Type B pancreatic cell (in vitro differentiated cells): ENCODE measurements around the gene MCTP1. TPM values are rescaled to one million over a fixed set of nuclear protein-coding genes. Genes with fewer than 3 reads are reported as not detected.

ENCODE experiments used
- DNase-seq: peaks from one replicate; pipeline ENCODE4 v3.0.0; 2021; ENCODE audit warnings: mixed read lengths; ENCODE audit not compliant: unreplicated experiment; ENCODE audit errors: extremely low spot score
- H3K27ac Mint-ChIP-seq: 2 replicates; pipeline ENCODE4 v1.8.0; 2021; ENCODE audit warnings: mild to moderate bottlenecking, mixed read lengths
- H3K27me3 Mint-ChIP-seq: 2 replicates; pipeline ENCODE4 v1.8.0; 2021; ENCODE audit warnings: mixed read lengths
- H3K36me3 Mint-ChIP-seq: 2 replicates; pipeline ENCODE4 v1.8.0; 2021; ENCODE audit warnings: mixed read lengths
- H3K4me1 Mint-ChIP-seq: one replicate; pipeline ENCODE4 v1.8.0; 2021; ENCODE audit warnings: mixed read lengths; ENCODE audit not compliant: unreplicated experiment
- H3K4me3 Mint-ChIP-seq: 2 replicates; pipeline ENCODE4 v1.8.0; 2021; ENCODE audit warnings: mild to moderate bottlenecking, mixed read lengths
- H3K9me3 Mint-ChIP-seq: 2 replicates; pipeline ENCODE4 v1.8.0; 2021; ENCODE audit warnings: mixed read lengths
- CTCF ChIP-seq: fragments of 200-600 bp; sonication (generic); conservative IDR thresholded peaks from 2 replicates; pipeline ENCODE4 v1.5.0; 2021; ENCODE audit warnings: antibody characterized with exemption, mild to moderate bottlenecking
- total RNA-seq: library from RNA; stranded (reverse); gene quantifications from 2 replicates; pipeline ENCODE4 v1.2.1, GENCODE V29; 2021; ENCODE audit warnings: low replicate concordance

Gene MCTP1
- total RNA-seq, 1 donor from 2014 or later: 4.6 TPM

GRCh38 chr5:95114902-95115301, 170.0 kb downstream of the MCTP1 start:
- no peak for DNase-seq
- peaks cover 6% of the 10 kb centered on the region for H3K9me3 Mint-ChIP-seq
- H3K36me3 Mint-ChIP-seq: no peaks in the 10 kb centered on the region
- no peak for TF ChIP-seq CTCF
- H3K27me3 Mint-ChIP-seq: no peaks in the 10 kb centered on the region
- no peaks in the 10 kb centered on the region for H3K4me1 Mint-ChIP-seq
- H3K4me3 Mint-ChIP-seq: no peak overlapping the region
- no peak overlapping the region for H3K27ac Mint-ChIP-seq

- DNase-seq: no peak
- H3K4me1 Mint-ChIP-seq: no peaks in the 10 kb centered on the region
- H3K27ac Mint-ChIP-seq: no peak overlapping the region
- H3K27me3 Mint-ChIP-seq: no peaks in the 10 kb centered on the region
- no peak overlapping the region for H3K4me3 Mint-ChIP-seq
- TF ChIP-seq CTCF: no peak
- no peaks in the 10 kb centered on the region for H3K36me3 Mint-ChIP-seq
- H3K9me3 Mint-ChIP-seq: peaks cover 6% of the 10 kb centered on the region
These were observed 170.6 kb downstream of the MCTP1 start for GRCh38 chr5:95114305-95114704.

GRCh38 chr5:95113489-95113888, 171.4 kb downstream of the MCTP1 start:
- Mint-ChIP-seq H3K9me3 (peaks cover 6% of the 10 kb centered on the region), H3K27me3 (no peaks in the 10 kb centered on the region), H3K4me1 (no peaks in the 10 kb centered on the region), H3K36me3 (no peaks in the 10 kb centered on the region), H3K4me3 (no peak overlapping the region), H3K27ac (no peak overlapping the region)
- no peak for DNase-seq
- no peak for TF ChIP-seq CTCF

- Mint-ChIP-seq H3K4me1 (no peaks in the 10 kb centered on the region), H3K27ac (no peak overlapping the region), H3K36me3 (no peaks in the 10 kb centered on the region), H3K4me3 (no peak overlapping the region), H3K9me3 (peaks cover 6% of the 10 kb centered on the region), H3K27me3 (no peaks in the 10 kb centered on the region)
- DNase-seq: no peak
- TF ChIP-seq CTCF: no peak
These were observed 173.8 kb downstream of the MCTP1 start for GRCh38 chr5:95111141-95111540.

- no peak for TF ChIP-seq CTCF
- no peaks in the 10 kb centered on the region for H3K27me3 Mint-ChIP-seq
- no peak overlapping the region for H3K27ac Mint-ChIP-seq
- H3K36me3 Mint-ChIP-seq: no peaks in the 10 kb centered on the region
- H3K4me1 Mint-ChIP-seq: no peaks in the 10 kb centered on the region
- DNase-seq: no peak
- no peak overlapping the region for H3K4me3 Mint-ChIP-seq
- no peaks in the 10 kb centered on the region for H3K9me3 Mint-ChIP-seq
These were observed 174.8 kb downstream of the MCTP1 start for GRCh38 chr5:95110118-95110517.

GRCh38 chr5:95107138-95107537, 177.8 kb downstream of the MCTP1 start:
- TF ChIP-seq CTCF: no peak
- H3K9me3 Mint-ChIP-seq: no peaks in the 10 kb centered on the region
- H3K27me3 Mint-ChIP-seq: no peaks in the 10 kb centered on the region
- H3K36me3 Mint-ChIP-seq: no peaks in the 10 kb centered on the region
- H3K4me1 Mint-ChIP-seq: no peaks in the 10 kb centered on the region
- no peak for DNase-seq
- no peak overlapping the region for H3K27ac Mint-ChIP-seq
- no peak overlapping the region for H3K4me3 Mint-ChIP-seq
